Brain microvascular endothelial cell (primary cell): ENCODE results near the gene ZFYVE28.

Experiments
- DNase-seq: peaks from one replicate; pipeline ENCODE4 v3.0.0-alpha.2; 2020
- H3K27ac ChIP-seq: fragments of 250-450 bp; sonication (Bioruptor Pico); 2 replicates; pipeline ENCODE4 v1.5.1; 2020; ENCODE audit warnings: mild to moderate bottlenecking, moderate library complexity
- H3K27me3 ChIP-seq: fragments of 250-450 bp; sonication (Bioruptor Pico); replicated peaks from 2 replicates; pipeline ENCODE4 v1.5.1; 2020; ENCODE audit warnings: mild to moderate bottlenecking
- H3K36me3 ChIP-seq: fragments of 250-450 bp; sonication (Bioruptor Pico); replicated peaks from 2 replicates; pipeline ENCODE4 v1.5.1; 2020; ENCODE audit warnings: mild to moderate bottlenecking
- H3K4me3 ChIP-seq: 2 replicates; pipeline ENCODE4 v1.5.1; 2011; ENCODE audit warnings: low read depth, mild to moderate bottlenecking, control low read depth, low read length, moderate library complexity
- in situ Hi-C: cut with HindIII; loops from 2 replicates; pipeline ENCODE4 v1.10.0; 2017; ENCODE audit warnings: low sequenced_read_pairs, low pct_ligation_motif_present
- TF ChIP-seq, protein P1 (sequence below): IDR thresholded peaks from 2 replicates; pipeline ENCODE4 v1.5.1; 2011; ENCODE audit warnings: low read depth, mild to moderate bottlenecking, moderate library complexity, low read length, control low read depth, inconsistent platforms; ENCODE audit errors: missing control alignments

The ZFYVE28 gene

GRCh38 chr4:2364654-2365053 lies 53.8 kb downstream of the ZFYVE28 start:
- Histone ChIP-seq H3K27ac (no peak overlapping the region), H3K36me3 (no peaks in the 10 kb centered on the region), H3K27me3 (peaks cover 7% of the 10 kb centered on the region), H3K4me3 (peak overlapping the region; percentile 53)
- in situ Hi-C loops = no loop called here
- DNase-seq = peak; percentile 35
- TF ChIP-seq, protein P1, sequence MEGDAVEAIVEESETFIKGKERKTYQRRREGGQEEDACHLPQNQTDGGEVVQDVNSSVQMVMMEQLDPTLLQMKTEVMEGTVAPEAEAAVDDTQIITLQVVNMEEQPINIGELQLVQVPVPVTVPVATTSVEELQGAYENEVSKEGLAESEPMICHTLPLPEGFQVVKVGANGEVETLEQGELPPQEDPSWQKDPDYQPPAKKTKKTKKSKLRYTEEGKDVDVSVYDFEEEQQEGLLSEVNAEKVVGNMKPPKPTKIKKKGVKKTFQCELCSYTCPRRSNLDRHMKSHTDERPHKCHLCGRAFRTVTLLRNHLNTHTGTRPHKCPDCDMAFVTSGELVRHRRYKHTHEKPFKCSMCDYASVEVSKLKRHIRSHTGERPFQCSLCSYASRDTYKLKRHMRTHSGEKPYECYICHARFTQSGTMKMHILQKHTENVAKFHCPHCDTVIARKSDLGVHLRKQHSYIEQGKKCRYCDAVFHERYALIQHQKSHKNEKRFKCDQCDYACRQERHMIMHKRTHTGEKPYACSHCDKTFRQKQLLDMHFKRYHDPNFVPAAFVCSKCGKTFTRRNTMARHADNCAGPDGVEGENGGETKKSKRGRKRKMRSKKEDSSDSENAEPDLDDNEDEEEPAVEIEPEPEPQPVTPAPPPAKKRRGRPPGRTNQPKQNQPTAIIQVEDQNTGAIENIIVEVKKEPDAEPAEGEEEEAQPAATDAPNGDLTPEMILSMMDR = no peak

GRCh38 chr4:2363951-2364653 lies 54.3 kb downstream of the ZFYVE28 start:
- Histone ChIP-seq H3K4me3 (peak overlapping the region; percentile 53), H3K27me3 (peaks cover 7% of the 10 kb centered on the region), H3K36me3 (no peaks in the 10 kb centered on the region), H3K27ac (no peak overlapping the region)
- TF ChIP-seq, protein P1 = no peak
- in situ Hi-C loops = no loop called here
- no peak for DNase-seq

DNA sequence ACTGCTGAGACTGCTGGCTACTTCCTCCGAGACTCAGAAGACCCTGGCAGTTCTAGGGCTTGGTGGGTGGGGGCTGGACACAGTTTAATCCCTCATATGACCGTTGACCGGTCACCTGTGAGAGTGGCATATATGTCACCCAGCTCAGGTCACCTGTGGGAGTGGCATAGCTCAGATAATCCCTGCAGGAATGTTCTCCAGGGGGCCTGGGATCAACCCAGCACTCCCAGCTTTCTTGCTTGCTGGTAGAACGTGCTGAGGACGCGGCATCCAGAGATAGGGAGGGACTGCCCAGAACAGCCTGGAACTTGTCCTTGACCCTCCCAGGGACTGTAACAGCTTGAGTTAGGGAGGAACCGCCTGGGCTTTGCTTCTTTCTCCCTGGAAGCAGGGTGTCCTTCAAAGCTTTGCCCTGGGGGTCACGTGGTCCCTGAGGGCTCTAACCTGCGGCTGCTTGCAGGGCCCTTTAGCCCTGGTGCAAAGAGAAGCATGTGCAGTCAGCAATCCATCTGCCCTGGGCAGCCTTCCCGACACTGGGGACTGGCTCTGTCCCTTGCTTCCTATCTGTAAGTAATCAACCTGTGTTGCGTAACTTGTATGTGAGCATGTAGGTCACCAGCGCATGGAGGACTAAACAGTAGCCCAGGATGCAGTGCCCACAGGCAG lies 55.3 kb downstream of the ZFYVE28 start:
- Histone ChIP-seq H3K27ac (no peak overlapping the region), H3K4me3 (no peak overlapping the region), H3K36me3 (no peaks in the 10 kb centered on the region), H3K27me3 (peaks cover 7% of the 10 kb centered on the region)
- in situ Hi-C loops = no loop called here
- TF ChIP-seq, protein P1 = no peak
- no peak for DNase-seq

- H3K36me3 ChIP-seq = no peaks in the 10 kb centered on the region
- in situ Hi-C loops = no loop called here
- TF ChIP-seq, protein P1 = no peak
- no peak for DNase-seq
- no peak overlapping the region for H3K27ac ChIP-seq
- peaks cover 6% of the 10 kb centered on the region for H3K27me3 ChIP-seq
- H3K4me3 ChIP-seq = no peak overlapping the region
These were observed 56.0 kb downstream of the ZFYVE28 start for GRCh38 chr4:2362266-2363055.

DNA sequence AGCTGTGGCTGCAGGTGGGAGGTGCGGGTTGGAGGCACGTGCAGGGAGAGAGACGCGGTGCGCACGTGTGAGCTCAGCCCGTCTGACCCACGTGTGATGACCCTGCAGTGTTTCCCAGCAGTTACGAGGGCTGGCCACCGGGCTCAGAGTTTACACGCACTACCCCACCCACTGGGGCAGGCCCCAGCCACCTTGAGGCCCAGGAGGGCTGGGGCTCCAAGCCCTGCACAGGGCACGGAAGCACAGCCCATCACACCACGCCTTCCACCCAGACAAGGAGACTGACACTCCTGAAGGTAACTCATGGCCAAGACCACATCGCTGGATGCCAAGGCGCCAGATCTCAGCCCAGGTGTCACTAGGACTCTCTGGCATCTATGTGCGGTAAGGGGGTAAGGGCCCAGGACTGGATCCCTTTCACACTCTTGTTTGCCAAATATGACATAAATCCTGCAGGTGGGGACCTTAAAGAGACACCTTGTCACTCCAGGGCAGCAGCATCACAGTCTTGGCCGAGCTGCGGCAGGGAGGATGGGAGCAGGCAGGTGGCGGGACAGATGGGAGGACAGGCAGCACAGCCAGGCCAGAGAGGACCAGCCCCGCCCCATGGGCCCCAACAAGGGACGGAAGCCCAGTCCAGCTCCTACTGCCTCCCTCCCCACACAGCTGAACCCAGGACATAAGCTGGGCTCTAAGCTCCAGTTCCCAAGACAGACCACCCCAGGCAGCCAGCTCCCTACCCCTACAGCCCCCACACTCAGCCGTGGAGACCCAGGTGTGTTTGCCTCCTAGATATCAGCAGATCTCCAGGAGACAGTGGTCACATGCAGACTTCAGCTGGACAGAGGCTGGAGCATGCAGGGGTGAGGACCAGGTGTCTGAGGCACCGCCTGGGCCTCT lies 56.8 kb downstream of the ZFYVE28 start:
- no peaks in the 10 kb centered on the region for H3K36me3 ChIP-seq
- in situ Hi-C loops = no loop called here
- H3K27me3 ChIP-seq = peaks cover 2% of the 10 kb centered on the region
- DNase-seq = no peak
- TF ChIP-seq, protein P1 = no peak
- no peak overlapping the region for H3K4me3 ChIP-seq
- H3K27ac ChIP-seq = no peak overlapping the region
